Glutamatergic neuron (in vitro differentiated cells): Measurements from ENCODE around the gene TNFSF8. TPM values are rescaled to one million over a fixed set of nuclear protein-coding genes. Genes with fewer than 3 reads are reported as not detected.

Source experiments
- DNase-seq: peaks from one replicate; pipeline ENCODE4 v3.0.0; 2022
- H3K27ac Mint-ChIP-seq: one replicate; pipeline ENCODE4 v1.8.0; 2020; ENCODE audit warnings: mild to moderate bottlenecking, mixed read lengths, inconsistent platforms; ENCODE audit not compliant: unreplicated experiment
- H3K27me3 Mint-ChIP-seq: one replicate; pipeline ENCODE4 v1.8.0; 2020; ENCODE audit warnings: mild to moderate bottlenecking, moderate library complexity, mixed read lengths, inconsistent platforms; ENCODE audit not compliant: unreplicated experiment
- H3K36me3 Mint-ChIP-seq: one replicate; pipeline ENCODE4 v1.8.0; 2020; ENCODE audit warnings: mild to moderate bottlenecking, mixed read lengths, inconsistent platforms; ENCODE audit not compliant: unreplicated experiment
- H3K4me1 Mint-ChIP-seq: one replicate; pipeline ENCODE4 v1.8.0; 2020; ENCODE audit warnings: mild to moderate bottlenecking, low read depth, mixed read lengths, inconsistent platforms; ENCODE audit not compliant: unreplicated experiment
- H3K4me3 Mint-ChIP-seq: one replicate; pipeline ENCODE4 v1.8.0; 2020; ENCODE audit warnings: mild to moderate bottlenecking, mixed read lengths, inconsistent platforms; ENCODE audit not compliant: unreplicated experiment
- H3K9me3 Mint-ChIP-seq: one replicate; pipeline ENCODE4 v1.8.0; 2020; ENCODE audit warnings: mild to moderate bottlenecking, moderate library complexity, mixed read lengths, inconsistent platforms; ENCODE audit not compliant: unreplicated experiment
- total RNA-seq: library from RNA; stranded (reverse); fragmentation: NEBNext Ultra II Directional; extraction: Animal tissue kit (Norgen Biotek cat#: 25700); gene quantifications from one replicate; pipeline ENCODE4 v1.2.1, GENCODE V29; 2021; ENCODE audit not compliant: unreplicated experiment
- TF ChIP-seq, protein P1 (sequence below): fragments of 200-600 bp; sonication (generic); IDR thresholded peaks from one replicate; pipeline ENCODE4 v1.5.0; 2021; ENCODE audit not compliant: partially characterized antibody, unreplicated experiment

The TNFSF8 gene
- total RNA-seq, 1 donor from 2014 or later, result not detected

DNA sequence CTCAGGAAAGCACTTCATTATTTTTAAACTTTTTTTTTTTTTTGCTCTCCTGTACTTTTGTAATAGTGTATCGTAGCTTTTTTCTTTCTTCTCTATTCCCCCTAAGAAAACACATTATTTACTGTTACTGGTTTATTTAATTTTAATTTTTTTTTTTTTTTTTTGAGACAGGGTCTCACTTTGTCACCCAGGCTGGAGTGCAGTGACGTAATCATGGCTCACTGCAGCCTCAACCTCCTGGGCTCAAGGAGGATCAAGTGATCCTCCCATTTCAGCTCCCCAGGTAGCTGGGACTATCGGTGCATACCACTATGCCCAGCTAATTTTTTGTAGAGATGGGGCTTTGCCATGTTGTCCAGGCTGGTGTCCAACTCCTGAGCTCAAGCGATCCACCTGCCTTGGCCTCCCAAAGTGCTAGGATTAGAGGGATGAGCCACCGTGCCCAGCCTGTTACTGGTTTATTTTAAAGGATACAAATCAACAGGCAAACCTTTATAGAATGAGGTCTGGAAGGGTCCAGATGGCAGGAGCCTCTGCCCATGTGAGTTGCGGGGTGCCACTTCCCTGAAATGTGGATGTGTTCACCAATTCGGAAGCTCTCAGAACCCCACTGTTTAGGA is 75.5 kb downstream of the TNFSF8 start:
- H3K36me3 Mint-ChIP-seq, result no peaks in the 10 kb centered on the region
- TF ChIP-seq, protein P1, sequence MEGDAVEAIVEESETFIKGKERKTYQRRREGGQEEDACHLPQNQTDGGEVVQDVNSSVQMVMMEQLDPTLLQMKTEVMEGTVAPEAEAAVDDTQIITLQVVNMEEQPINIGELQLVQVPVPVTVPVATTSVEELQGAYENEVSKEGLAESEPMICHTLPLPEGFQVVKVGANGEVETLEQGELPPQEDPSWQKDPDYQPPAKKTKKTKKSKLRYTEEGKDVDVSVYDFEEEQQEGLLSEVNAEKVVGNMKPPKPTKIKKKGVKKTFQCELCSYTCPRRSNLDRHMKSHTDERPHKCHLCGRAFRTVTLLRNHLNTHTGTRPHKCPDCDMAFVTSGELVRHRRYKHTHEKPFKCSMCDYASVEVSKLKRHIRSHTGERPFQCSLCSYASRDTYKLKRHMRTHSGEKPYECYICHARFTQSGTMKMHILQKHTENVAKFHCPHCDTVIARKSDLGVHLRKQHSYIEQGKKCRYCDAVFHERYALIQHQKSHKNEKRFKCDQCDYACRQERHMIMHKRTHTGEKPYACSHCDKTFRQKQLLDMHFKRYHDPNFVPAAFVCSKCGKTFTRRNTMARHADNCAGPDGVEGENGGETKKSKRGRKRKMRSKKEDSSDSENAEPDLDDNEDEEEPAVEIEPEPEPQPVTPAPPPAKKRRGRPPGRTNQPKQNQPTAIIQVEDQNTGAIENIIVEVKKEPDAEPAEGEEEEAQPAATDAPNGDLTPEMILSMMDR, result no peak
- no peak overlapping the region for H3K4me3 Mint-ChIP-seq
- peaks cover 3% of the 10 kb centered on the region for H3K9me3 Mint-ChIP-seq
- peaks cover 6% of the 10 kb centered on the region for H3K27me3 Mint-ChIP-seq
- no peak for DNase-seq
- peaks cover 11% of the 10 kb centered on the region for H3K4me1 Mint-ChIP-seq
- no peak overlapping the region for H3K27ac Mint-ChIP-seq

DNA sequence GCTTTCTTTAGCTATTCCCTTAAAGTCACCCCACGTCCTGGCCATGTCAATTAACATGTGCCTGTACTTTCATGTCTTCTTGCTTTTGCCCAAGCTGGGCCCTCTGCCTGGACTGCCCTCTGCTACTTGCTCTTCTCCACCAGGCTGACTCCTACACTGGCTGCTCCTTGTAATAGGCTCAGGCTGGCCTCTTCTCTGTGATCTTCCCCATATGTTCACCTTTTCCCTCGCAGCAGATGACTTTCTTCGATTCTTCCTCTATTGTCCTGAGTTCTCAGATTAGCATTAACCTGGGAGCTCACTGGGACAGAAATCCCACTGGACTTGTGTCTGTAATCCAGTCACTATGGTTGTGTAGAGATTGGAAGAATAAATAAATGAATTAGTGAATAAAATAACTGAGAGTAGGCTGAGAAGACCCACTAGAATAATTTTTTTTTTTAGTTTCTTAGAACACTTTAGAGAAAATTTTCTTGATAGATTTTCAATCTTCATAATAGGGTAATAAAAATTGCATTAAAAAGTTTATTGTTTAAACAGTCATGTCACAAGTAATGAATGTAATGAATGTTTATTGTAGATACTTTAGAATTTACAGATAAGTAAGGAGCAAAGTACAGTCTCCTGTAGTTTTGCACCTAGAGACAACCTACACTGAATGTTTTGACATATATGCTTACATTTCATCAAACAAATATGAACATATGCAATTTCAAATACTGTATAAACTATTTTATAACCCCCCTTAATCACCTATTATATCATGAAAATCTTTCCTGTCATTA is 77.1 kb downstream of the TNFSF8 start:
- TF ChIP-seq, protein P1, result no peak
- DNase-seq, result no peak
- peak overlapping the region; percentile 4 for H3K27ac Mint-ChIP-seq
- H3K27me3 Mint-ChIP-seq, result peaks cover 3% of the 10 kb centered on the region
- H3K36me3 Mint-ChIP-seq, result no peaks in the 10 kb centered on the region
- peaks cover 4% of the 10 kb centered on the region for H3K4me1 Mint-ChIP-seq
- H3K4me3 Mint-ChIP-seq, result no peak overlapping the region
- H3K9me3 Mint-ChIP-seq, result no peaks in the 10 kb centered on the region

DNA sequence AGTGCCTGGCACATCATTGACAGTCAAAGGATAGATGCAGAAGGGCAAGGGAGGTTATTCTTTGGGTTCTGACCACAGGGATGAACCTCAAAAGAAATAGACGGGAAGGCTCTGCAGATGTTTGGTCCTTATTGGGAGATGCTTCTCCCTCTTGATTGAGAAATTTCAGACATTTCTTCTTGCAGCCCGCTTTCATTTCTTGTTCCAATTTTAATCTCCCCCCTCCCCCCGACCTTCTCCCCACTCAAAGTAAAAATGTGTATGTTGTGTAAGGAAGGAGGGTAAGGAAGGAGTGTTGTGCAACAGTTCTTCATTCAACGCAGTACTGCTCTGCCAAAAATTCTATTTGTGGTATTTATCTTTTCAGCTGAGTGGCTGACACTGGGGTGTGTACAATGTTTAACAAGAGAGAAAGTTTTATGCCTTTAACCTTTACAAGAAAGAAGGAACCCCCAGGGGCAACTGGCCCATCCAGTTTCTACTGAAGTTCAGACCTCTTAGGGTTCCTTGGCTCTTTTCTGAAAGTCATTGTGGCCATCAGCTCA is 78.3 kb downstream of the TNFSF8 start:
- no peaks in the 10 kb centered on the region for H3K9me3 Mint-ChIP-seq
- no peak for DNase-seq
- TF ChIP-seq, protein P1, result no peak
- no peak overlapping the region for H3K4me3 Mint-ChIP-seq
- no peak overlapping the region for H3K27ac Mint-ChIP-seq
- H3K36me3 Mint-ChIP-seq, result no peaks in the 10 kb centered on the region
- H3K27me3 Mint-ChIP-seq, result peaks cover 3% of the 10 kb centered on the region
- H3K4me1 Mint-ChIP-seq, result peaks cover 4% of the 10 kb centered on the region

DNA sequence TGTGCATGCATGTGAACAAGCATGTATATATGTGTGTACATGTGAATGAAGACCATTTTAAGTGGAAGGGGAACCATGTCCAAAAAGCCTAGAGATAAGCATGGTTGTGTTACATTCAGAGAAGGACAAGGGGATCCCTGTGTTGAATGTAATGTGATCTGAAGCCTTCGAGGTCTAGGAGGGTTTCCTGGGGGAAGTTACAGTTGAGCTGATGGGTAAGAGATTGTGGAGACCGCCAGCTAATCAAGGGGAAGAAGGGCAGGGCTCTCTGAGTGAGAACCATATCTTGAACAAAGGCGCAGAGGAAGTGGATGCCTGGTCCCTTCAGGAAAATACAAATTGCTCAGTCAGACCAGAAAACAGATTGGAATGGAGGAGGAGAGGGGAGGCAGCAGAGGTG is 79.1 kb downstream of the TNFSF8 start:
- Mint-ChIP-seq H3K27me3 (peaks cover 3% of the 10 kb centered on the region), H3K27ac (no peak overlapping the region), H3K9me3 (no peaks in the 10 kb centered on the region), H3K4me3 (no peak overlapping the region), H3K4me1 (peaks cover 4% of the 10 kb centered on the region), H3K36me3 (no peaks in the 10 kb centered on the region)
- DNase-seq, result no peak
- TF ChIP-seq, protein P1, result no peak

Other genes with a start within 250 kb of the TNFSF8 start
- not detected for gene TEX48, start 248.4 kb downstream of the TNFSF8 start, total RNA-seq
- not detected for gene TNFSF15, start 124.6 kb downstream of the TNFSF8 start, total RNA-seq
- gene TNC, start 187.6 kb upstream of the TNFSF8 start, total RNA-seq, result 34.5 TPM